CD4-positive, alpha-beta T cell treated with Interleukin-15 for 1 hour (primary cell): ENCODE data around the gene LBX1.

ENCODE experiments used
- DNase-seq: peaks from one replicate; pipeline ENCODE4 v3.0.0-alpha.2; 2020

Gene LBX1

GRCh38 chr10:101241840-101242707, 12.8 kb upstream of the LBX1 start:
- no peak for DNase-seq

- no peak for DNase-seq
Observed at GRCh38 chr10:101238732-101239105, 9.5 kb upstream of the LBX1 start.

GRCh38 chr10:101237982-101238731, 8.9 kb upstream of the LBX1 start:
- DNase-seq: no peak

GRCh38 chr10:101237081-101237981, 8.1 kb upstream of the LBX1 start:
- DNase-seq: no peak

GRCh38 chr10:101236376-101237080, 7.3 kb upstream of the LBX1 start:
- no peak for DNase-seq

- no peak for DNase-seq
Observed at GRCh38 chr10:101235766-101236165, 6.5 kb upstream of the LBX1 start.

GRCh38 chr10:101234333-101234732, 5.1 kb upstream of the LBX1 start:
- no peak for DNase-seq

GRCh38 chr10:101233863-101234262, 4.6 kb upstream of the LBX1 start:
- DNase-seq: no peak

GRCh38 chr10:101233443-101233842, 4.2 kb upstream of the LBX1 start:
- DNase-seq: no peak

- DNase-seq: no peak
Observed at GRCh38 chr10:101231912-101232689, 2.8 kb upstream of the LBX1 start.

GRCh38 chr10:101231092-101231491, 1.8 kb upstream of the LBX1 start:
- DNase-seq: no peak

GRCh38 chr10:101230183-101230917, 1.1 kb upstream of the LBX1 start:
- no peak for DNase-seq

- no peak for DNase-seq
Observed at GRCh38 chr10:101228966-101229265, 347 bp downstream of the LBX1 start.

- no peak for DNase-seq
Observed at GRCh38 chr10:101228153-101228965, 904 bp downstream of the LBX1 start.

GRCh38 chr10:101227429-101228152, 1.7 kb downstream of the LBX1 start:
- DNase-seq: no peak

- no peak for DNase-seq
Observed at GRCh38 chr10:101226491-101227428, 2.5 kb downstream of the LBX1 start.

GRCh38 chr10:101225846-101226421, 3.3 kb downstream of the LBX1 start:
- no peak for DNase-seq
